Frontal cortex (tissue), 4 donors: ENCODE measurements around the gene TMEM232. TPM values are rescaled to one million over a fixed set of nuclear protein-coding genes. Genes with fewer than 3 reads are reported as not detected.
"Not testable (repeated sequence)": the region's sequence is repeated elsewhere in the genome, so short reads cannot be mapped to it uniquely, and the experiment has no call there.

Source experiments
- DNase-seq, 2 donors: peaks; one replicate each; pipeline ENCODE4 v3.0.0; 2012; ENCODE audit warnings: low spot score in 2 of 2
- FAIRE-seq: peaks from 2 replicates; lab custom pipeline; 2012; peaks lifted over from hg19 to GRCh38; lab: Jason Lieb, UNC
- total RNA-seq: library from RNA; depleted of rRNA; stranded (reverse); fragments of >200 nt; gene quantifications from one replicate; pipeline ENCODE4 v1.2.3, GENCODE V29; 2014
- donor health status: control.
- donor health status: control.
- donor health status: control.

The TMEM232 gene
- total RNA-seq, 1 donor from 2014 or later = 25.7 TPM

GRCh38 chr5:110544603-110545002 lies 181.9 kb downstream of the TMEM232 start:
- FAIRE-seq = no peak
- no peak for DNase-seq

- DNase-seq (no peak), FAIRE-seq (no peak)
Observed at GRCh38 chr5:110542949-110543348, 183.5 kb downstream of the TMEM232 start.

DNA sequence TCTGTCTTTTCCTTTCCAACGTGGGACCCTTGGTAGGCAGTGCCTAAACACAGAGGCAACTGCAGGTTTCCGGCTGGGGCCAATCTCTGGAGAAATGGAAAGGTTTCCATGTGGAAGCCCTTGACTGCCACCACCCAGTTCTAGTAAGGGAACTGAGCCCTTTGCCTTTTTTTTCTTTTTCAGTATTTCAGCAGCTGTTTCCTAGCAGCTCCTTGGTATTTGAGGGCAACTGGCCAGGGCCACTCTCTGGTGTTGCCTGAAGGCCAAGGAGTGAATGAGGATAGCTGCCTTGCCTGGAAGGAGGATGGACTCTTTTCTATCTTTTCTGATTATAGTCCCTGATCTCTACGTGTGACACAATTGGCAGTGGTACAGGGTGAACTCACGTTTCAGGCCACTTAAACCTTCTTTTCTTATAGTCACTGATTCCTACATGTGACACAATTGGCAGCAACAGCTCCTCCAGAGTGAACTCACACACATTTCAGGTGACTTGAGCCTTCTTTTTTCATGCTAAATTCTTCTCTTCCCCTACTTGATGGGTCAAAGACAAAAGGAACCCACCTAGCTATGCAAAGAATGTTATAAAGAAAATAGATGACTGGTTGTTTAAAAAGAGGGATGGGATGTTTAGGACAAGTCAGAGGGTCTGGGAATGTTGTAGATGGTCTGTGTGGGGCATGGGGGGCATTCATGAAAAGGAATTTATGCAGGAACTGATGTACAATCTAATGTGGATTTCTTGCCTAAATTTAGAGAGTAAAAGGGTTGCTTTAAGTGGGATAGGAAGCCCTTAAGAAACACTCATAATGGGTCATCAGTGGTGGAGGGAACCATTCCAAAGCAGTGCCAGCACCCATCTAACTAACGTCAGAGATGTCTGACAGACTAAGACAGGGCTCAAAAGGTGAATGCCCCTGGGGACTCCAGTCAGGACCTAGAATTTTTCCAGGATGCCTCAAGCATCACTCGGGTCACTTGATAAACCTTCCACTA lies 190.1 kb downstream of the TMEM232 start:
- no peak for DNase-seq
- no peak for FAIRE-seq

DNA sequence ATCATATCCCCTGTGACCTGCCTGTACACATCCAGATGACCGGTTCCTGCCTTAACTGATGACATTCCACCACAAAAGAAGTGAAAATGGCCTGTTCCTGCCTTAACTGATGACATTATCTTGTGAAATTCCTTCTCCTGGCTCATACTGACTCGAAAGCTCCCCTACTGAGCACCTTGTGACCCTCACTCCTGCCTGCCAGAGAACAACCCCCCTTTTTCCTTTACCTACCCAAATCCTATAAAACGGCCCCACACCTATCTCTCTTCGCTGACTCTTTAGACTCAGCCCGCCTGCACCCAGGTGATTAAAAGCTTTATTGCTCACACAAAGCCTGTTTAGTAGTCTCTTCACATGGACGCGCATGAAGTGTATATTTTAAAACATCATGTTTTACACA lies 191.3 kb downstream of the TMEM232 start:
- FAIRE-seq, DNase-seq: not testable (repeated sequence)

- no peak for DNase-seq
- peak; percentile 42 for FAIRE-seq
Observed at GRCh38 chr5:110525762-110526161, 200.7 kb downstream of the TMEM232 start.

DNA sequence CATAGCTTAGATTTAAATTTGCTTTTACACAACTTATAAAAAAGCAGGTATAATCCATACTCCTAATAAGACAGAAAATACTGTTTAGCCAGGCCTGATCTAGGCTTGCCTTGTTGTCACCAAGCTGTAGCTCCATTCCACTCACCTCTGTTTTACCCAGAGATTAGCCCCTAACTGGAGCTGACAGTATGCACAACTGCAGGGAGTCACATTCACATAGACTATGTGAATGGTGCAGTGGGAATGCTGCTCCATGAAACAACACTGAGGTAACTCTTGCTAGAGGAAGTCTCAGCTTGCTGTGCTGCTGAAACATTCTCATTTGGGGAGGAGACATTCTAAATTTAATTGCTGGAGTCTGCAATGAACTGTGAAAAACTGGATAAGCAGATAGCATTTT lies 209.1 kb downstream of the TMEM232 start:
- no peak for DNase-seq
- no peak for FAIRE-seq

GRCh38 chr5:110514030-110514429 lies 212.4 kb downstream of the TMEM232 start:
- DNase-seq (no peak), FAIRE-seq (no peak)

DNA sequence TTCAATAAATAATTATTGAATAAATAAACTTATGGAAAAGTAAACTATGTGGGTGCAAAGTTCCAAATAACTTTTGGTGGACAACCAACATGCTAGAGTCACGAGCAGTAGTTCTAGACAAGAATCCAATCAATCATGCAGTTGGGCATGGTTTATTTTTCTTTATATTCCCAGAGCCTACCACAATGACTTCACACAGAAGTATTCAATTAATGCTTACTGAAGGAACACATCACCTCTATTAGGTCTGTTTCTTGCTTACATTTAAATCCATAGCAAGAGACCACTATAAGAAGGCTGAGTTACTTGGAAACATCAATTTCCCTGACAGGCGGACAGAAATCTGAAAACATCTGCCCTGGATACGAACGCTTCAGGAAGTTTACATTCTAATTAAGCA lies 214.2 kb downstream of the TMEM232 start:
- FAIRE-seq = no peak

GRCh38 chr5:110510146-110510545 lies 216.3 kb downstream of the TMEM232 start:
- DNase-seq (no peak), FAIRE-seq (no peak)

More for the DNA sequence above, 214.2 kb downstream of the TMEM232 start:
- DNase-seq = no peak

- DNase-seq (no peak), FAIRE-seq (no peak)
Observed at GRCh38 chr5:110507972-110508371, 218.5 kb downstream of the TMEM232 start.

DNA sequence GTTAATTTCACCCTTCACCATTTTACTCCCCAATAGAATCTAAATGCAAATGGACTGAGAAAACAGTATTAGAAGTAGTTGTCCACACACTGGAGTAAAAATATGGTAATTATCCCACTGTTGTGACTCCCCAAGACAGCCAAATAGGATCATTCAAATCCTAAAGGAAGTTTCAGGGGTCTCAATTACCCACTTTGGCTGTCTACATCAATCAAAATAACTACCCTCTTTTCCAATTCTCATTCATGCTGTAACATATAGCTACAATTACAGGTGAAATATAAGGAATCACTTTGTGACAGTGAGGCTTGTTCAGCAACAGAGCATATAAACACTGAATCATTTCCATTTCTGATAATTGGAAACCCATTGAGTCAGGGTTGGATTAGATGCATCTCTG lies 220.1 kb downstream of the TMEM232 start:
- FAIRE-seq (no peak), DNase-seq (no peak)

GRCh38 chr5:110496276-110496675 lies 230.2 kb downstream of the TMEM232 start:
- no peak for DNase-seq
- FAIRE-seq = no peak

- DNase-seq (no peak), FAIRE-seq (no peak)
Observed at GRCh38 chr5:110492446-110492845, 234.0 kb downstream of the TMEM232 start.

DNA sequence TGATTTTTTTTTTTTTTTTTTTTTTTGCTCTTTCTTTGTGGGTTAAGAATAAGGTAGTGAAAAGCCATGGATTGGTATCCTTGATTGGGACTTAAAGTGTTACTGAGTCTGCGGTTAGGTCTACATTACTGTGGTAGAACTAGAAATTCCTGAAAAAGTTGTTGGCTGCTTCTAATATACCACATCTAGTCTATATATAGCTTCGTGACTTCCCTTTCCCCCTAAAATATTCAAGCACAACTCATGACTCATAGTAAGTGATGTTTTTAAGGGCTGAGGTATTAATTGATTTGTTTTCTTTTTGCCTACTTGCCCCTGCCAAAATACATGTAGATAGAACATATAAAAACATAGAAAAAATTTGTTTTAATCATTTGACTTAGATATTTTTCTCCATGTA lies 247.6 kb downstream of the TMEM232 start:
- DNase-seq (no peak), FAIRE-seq (peak; percentile 69)

DNA sequence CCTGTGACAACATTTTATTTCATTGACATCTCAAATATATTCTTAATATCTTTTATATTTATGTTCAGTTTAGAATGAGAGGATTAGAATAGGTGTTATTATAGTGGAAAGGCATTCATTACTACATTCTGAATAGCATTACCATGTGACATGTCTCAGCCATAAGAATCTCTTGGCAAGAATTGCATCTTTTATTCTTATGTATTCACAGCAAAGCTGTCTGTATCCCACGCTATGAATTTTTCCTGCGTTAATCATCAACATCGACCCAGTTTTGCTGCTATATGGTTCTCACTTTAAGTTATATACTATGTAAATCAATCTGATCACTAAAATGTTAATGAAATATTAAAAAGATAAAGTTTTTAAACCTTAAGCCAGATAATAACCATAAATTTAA lies 248.6 kb downstream of the TMEM232 start:
- DNase-seq = no peak
- no peak for FAIRE-seq

DNA sequence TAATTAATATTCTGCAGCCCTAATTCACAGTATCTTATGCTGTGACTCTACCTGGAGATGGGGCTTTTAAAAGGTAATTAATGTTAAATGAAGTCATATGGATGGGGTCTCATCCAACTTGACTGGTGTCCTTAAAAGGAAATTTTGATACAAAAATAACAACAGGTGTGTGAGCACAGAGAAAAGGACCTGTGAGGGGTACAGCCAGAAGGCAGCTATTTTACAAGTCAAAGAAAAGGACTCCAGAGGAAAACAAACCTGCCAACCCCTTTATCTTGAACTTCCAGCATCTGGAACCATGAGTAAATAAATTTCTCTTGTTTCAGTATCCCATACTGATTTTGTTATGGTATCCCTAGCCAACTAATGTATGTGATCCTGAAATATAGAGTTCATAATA lies 250.3 kb downstream of the TMEM232 start:
- DNase-seq (no peak), FAIRE-seq (no peak)

GRCh38 chr5:110475529-110475928 lies 250.9 kb downstream of the TMEM232 start:
- no peak for FAIRE-seq
- DNase-seq = no peak

GRCh38 chr5:110469486-110469885 lies 257.0 kb downstream of the TMEM232 start:
- no peak for DNase-seq
- no peak for FAIRE-seq

DNA sequence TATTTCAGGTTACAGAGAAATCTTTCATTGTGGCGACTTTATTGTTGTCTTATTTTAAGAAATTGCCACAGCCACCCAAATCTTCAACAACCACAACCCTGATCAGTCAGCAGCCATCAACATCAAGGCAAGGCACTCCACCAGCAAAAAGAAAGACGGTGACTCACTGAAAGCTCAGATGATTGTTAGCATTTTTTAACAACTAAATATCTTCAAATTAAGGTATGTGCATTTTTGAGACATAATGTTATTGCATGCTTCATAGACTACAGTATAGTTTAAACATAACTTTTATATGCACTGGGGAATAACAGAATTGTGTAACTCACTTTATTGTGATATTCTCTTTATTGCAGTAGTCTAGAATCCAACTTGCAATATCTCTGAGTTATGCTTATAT lies 263.4 kb downstream of the TMEM232 start:
- FAIRE-seq = no peak
- DNase-seq = no peak

- no peak for FAIRE-seq
- no peak for DNase-seq
Observed at GRCh38 chr5:110460837-110461236, 265.6 kb downstream of the TMEM232 start.

DNA sequence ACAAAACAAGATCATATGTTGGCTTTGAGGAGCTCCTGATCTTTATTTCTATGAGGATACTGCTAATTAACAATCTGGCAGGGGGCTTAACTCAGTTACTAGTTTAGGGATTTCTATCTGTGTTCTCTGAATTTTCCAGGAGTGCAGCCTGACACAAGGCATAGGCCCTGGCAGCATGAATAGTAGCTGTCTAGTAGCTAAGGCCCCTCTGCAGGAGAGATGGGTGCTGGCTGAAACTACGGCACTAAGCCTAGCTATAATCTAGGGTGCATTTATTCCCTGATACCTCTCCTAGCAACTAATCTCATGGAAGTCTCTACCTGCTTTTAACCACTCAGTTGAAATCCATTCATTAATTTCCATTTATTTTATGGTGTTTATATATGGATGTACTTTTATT lies 268.2 kb downstream of the TMEM232 start:
- FAIRE-seq = no peak
- DNase-seq = no peak

GRCh38 chr5:110442856-110443255 lies 283.6 kb downstream of the TMEM232 start:
- FAIRE-seq = no peak
- no peak for DNase-seq
